GM12891 (cell line): Measurements from ENCODE around the gene ZBTB48.
"Not testable (repeated sequence)": the region's sequence is repeated elsewhere in the genome, so short reads cannot be mapped to it uniquely, and the experiment has no call there.

Experiments
- DNase-seq: peaks from one replicate; pipeline ENCODE4 v3.0.0; 2011; ENCODE audit warnings: low spot score; ENCODE audit not compliant: insufficient read length
- FAIRE-seq: peaks from 2 replicates; lab custom pipeline; 2011; peaks lifted over from hg19 to GRCh38; lab: Jason Lieb, UNC
- PAX5 ChIP-seq: IDR thresholded peaks from 2 replicates; pipeline ENCODE4 v1.6.1; 2011; ENCODE audit warnings: low read length, moderate library complexity, mild to moderate bottlenecking; ENCODE audit not compliant: insufficient read depth, severe bottlenecking
- POLR2A ChIP-seq: IDR thresholded peaks from 2 replicates; pipeline ENCODE4 v1.6.1; 2011; ENCODE audit warnings: low read depth, low read length, control low read depth
- POLR2AphosphoS5 ChIP-seq: IDR thresholded peaks from 2 replicates; pipeline ENCODE4 v1.6.1; 2011; ENCODE audit warnings: low read depth, low read length, control low read depth
- POU2F2 ChIP-seq: IDR thresholded peaks from 2 replicates; pipeline ENCODE4 v1.6.1; 2011; ENCODE audit warnings: low read depth, mild to moderate bottlenecking, control low read depth, low read length, moderate library complexity
- SPI1 ChIP-seq: IDR thresholded peaks from 2 replicates; pipeline ENCODE4 v1.6.1; 2011; ENCODE audit warnings: low read depth, low read length, control low read depth
- TAF1 ChIP-seq: IDR thresholded peaks from 2 replicates; pipeline ENCODE4 v1.6.1; 2011; ENCODE audit warnings: low read depth, low read length, control low read depth

The ZBTB48 gene

GRCh38 chr1:6631058-6631457 is 51.3 kb downstream of the ZBTB48 start:
- DNase-seq (no peak), FAIRE-seq (no peak)
- no peak for TF ChIP-seq POLR2AphosphoS5
- TF ChIP-seq SPI1 = no peak
- TF ChIP-seq TAF1 = no peak
- no peak for TF ChIP-seq PAX5
- TF ChIP-seq POU2F2 = no peak
- no peak for TF ChIP-seq POLR2A

DNA sequence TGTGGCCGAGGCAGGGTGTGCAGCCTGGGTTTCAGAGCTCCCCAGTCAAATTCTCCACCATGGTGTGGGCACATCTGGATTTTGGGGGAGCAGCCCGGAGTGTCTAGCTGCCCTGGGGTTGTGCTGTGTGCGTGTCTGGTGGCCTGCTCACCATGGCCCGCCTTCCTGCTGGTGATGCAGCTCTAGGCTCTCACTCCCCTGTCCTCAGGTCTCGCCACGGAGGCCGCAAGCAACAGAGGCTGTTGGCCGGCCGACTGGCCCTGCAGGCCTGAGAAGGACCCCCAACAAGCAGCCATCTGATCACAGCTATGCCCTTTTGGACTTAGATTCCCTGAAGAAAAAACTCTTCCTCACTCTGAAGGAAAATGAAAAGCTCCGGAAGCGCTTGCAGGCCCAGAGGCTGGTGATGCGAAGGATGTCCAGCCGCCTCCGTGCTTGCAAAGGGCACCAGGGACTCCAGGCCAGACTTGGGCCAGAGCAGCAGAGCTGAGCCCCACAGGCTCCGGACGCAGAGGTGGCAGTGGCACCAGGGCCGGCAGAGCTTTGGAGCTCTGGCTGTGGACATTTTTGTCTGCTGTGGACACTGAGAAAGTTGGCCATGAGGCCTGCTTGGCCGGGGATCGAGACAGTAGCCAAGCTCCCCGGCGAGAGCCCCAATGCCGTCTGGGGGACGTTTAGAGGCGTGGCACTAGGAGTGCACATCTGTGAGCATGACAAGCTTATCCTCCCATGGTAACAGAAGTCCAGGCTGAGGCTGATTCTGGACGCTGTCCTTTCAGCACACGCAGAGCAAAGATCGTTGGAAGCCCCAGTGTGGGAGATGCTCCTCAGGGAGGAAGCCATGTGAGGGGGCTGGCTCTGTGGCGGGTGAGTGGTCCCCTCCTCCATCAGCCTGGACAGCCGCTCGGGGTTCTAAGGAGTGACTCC is 53.1 kb downstream of the ZBTB48 start:
- DNase-seq (no peak), FAIRE-seq (no peak)
- TF ChIP-seq TAF1 = no peak
- no peak for TF ChIP-seq SPI1
- no peak for TF ChIP-seq POLR2A
- no peak; the same call in 1 of the 2 replicates for TF ChIP-seq POLR2AphosphoS5
- TF ChIP-seq POU2F2 = no peak

- DNase-seq (peak; percentile 53), FAIRE-seq (no peak)
- no peak for TF ChIP-seq SPI1
- TF ChIP-seq PAX5 = no peak
- TF ChIP-seq POLR2A = no peak
- TF ChIP-seq POLR2AphosphoS5 = no peak; the same call in 1 of the 2 replicates
- TF ChIP-seq TAF1 = no peak
- no peak for TF ChIP-seq POU2F2
These were observed 54.7 kb downstream of the ZBTB48 start for GRCh38 chr1:6634371-6635052.

DNA sequence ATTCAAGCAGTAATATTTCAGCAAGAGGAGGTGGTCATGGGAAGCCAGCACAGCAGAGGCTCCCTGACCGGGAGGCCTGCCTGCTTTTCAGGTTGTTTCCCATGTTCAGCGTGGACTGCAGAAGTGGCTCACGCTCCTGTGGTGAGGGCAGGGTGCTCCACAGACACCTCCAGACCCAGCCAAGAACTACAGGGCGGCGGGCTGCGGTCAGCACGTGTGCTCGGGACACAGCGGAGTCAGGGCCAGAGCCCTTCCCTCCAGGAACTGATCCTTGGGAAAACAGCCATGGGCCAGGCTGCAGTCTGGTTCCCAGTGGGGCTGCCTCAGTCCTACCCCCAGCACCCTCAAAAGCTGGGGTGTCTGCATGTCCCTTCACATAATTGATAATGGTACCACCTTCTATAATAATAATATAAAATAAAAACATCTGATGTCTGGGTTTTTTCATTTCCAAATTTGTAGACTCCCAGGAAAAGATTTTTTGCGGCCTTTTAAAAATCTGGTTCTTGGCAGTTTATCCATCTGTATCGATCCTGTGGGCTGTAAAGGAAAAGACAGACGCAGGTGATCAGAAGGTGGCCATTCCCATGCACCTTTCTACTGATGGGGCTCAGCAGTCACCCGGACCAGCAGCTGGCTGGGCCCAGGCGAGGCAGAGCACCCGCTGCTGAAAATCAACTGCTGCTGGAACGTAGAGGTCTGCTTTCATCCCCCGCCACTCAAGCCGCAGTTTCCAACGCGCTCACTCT is 55.5 kb downstream of the ZBTB48 start:
- FAIRE-seq = no peak
- no peak for DNase-seq

GRCh38 chr1:6635910-6636760 is 56.3 kb downstream of the ZBTB48 start:
- TF ChIP-seq TAF1 = no peak
- TF ChIP-seq POLR2A = no peak
- no peak for TF ChIP-seq PAX5
- TF ChIP-seq POU2F2 = no peak
- FAIRE-seq = no peak
- no peak for DNase-seq

More for the DNA sequence above, 55.5 kb downstream of the ZBTB48 start:
- TF ChIP-seq SPI1 (no peak), PAX5 (no peak), POLR2AphosphoS5 (no peak), POLR2A (no peak), TAF1 (no peak)

DNA sequence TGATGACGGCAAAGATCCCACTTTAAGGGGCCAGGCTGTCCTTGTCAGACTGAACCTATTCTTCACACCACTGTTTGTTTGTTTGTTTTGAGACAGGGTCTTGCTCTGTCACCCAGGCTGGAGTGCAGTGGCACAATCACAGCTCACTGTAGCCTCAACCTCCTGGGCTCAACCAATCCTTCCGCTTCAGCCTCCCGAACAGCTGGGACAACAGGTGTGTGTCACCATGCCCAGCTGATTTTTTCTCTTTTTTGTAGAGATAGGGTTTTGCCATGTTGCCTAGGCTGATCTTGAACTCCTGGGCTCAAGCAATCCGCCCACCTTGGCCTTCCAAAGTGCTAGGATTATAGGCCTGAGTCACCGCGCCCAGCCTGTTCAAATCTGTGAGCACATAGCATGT is 57.0 kb downstream of the ZBTB48 start:
- not testable (repeated sequence) for DNase-seq, FAIRE-seq

DNA sequence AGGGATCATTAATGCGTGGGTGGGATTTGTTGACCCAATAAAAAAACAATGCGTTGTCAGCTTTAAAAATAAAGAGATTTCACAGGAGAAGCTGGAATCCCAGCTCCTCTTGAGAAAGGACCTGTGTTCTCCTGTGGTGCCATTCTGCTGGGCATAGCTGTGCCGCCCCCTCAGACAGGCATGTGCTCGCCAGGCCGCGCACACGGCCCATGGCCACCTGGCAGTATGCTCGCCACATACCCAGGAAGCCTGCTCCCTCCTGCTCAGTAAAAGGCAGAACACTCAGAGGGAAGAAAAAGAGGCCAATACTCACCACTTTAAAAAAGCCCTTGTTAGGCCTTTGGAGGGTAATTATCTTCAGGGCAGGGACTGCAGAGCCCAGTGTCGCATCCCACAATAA is 58.0 kb downstream of the ZBTB48 start:
- FAIRE-seq = no peak
- TF ChIP-seq POLR2AphosphoS5 (no peak), POLR2A (no peak), TAF1 (no peak), POU2F2 (no peak), PAX5 (no peak), SPI1 (no peak)
- no peak for DNase-seq

GRCh38 chr1:6638226-6638625 is 58.4 kb downstream of the ZBTB48 start:
- FAIRE-seq (no peak), DNase-seq (no peak)
- no peak for TF ChIP-seq POU2F2
- no peak for TF ChIP-seq POLR2A
- no peak for TF ChIP-seq SPI1
- no peak for TF ChIP-seq PAX5
- TF ChIP-seq TAF1 = no peak
- no peak for TF ChIP-seq POLR2AphosphoS5
